ENCODE measurements around the gene DFFB.

GRCh38 chr1:3821908-3822307 is 35.4 kb upstream of the DFFB start:
- TF ChIP-seq, protein P1, sequence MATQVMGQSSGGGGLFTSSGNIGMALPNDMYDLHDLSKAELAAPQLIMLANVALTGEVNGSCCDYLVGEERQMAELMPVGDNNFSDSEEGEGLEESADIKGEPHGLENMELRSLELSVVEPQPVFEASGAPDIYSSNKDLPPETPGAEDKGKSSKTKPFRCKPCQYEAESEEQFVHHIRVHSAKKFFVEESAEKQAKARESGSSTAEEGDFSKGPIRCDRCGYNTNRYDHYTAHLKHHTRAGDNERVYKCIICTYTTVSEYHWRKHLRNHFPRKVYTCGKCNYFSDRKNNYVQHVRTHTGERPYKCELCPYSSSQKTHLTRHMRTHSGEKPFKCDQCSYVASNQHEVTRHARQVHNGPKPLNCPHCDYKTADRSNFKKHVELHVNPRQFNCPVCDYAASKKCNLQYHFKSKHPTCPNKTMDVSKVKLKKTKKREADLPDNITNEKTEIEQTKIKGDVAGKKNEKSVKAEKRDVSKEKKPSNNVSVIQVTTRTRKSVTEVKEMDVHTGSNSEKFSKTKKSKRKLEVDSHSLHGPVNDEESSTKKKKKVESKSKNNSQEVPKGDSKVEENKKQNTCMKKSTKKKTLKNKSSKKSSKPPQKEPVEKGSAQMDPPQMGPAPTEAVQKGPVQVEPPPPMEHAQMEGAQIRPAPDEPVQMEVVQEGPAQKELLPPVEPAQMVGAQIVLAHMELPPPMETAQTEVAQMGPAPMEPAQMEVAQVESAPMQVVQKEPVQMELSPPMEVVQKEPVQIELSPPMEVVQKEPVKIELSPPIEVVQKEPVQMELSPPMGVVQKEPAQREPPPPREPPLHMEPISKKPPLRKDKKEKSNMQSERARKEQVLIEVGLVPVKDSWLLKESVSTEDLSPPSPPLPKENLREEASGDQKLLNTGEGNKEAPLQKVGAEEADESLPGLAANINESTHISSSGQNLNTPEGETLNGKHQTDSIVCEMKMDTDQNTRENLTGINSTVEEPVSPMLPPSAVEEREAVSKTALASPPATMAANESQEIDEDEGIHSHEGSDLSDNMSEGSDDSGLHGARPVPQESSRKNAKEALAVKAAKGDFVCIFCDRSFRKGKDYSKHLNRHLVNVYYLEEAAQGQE (IDR thresholded peaks at IDR 0.05; ENCODE audit: insufficient read depth in 1 of 2, low read depth in 2 of 2, low read length in 2 of 2), result no peak
- TF ChIP-seq SIN3A (IDR thresholded peaks at IDR 0.05; ENCODE audit: borderline replicate concordance, insufficient read depth, low read length) (no peak), TAF1 (IDR thresholded peaks at IDR 0.05; ENCODE audit: borderline replicate concordance, insufficient read depth, low read length) (no peak)
